Stimulated activated CD8-positive, alpha-beta memory T cell treated with anti-CD3 and anti-CD28 coated beads, Interleukin-7, amount 100 ng/mL, for 1 hour (primary cell): ENCODE data around the gene RFX7.
"Not testable (repeated sequence)": the region's sequence is repeated elsewhere in the genome, so short reads cannot be mapped to it uniquely, and the experiment has no call there.

Source experiments
- DNase-seq, 2 donors: peaks; one replicate each; pipeline ENCODE4 v3.0.0-alpha.2; 2020; ENCODE audit warnings: low read depth in 2 of 2

RFX7 gene

GRCh38 chr15:56205061-56205876 lies 38.4 kb downstream of the RFX7 start:
- no peak for DNase-seq

DNA sequence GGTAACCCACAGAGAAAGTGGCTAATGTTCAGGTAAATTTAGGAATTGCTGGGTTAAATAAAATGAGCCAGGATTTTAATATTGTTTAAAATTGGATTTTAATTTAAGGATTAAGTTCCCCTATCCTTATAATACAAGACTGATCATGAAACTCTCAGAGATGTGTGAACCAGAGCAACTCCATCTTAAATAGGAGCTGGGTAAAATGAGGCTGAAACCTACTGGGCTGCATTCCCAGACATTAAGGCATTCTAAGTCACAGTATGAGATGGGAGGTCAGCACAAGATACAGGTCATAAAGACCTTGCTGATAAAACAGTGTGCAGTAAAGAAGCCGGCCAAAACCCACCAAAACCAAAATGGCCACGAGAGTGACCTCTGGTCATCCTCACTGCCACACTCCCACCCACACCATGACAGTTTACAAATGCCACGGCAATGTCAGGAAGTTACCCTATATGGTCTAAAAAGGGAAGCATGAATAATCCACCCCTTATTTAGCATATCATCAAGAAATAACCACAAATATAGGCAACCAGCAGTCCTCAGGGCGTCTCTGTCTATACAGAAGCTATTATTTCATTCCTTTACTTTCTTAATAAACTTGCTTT lies 40.3 kb downstream of the RFX7 start:
- not testable (repeated sequence) for DNase-seq

GRCh38 chr15:56202701-56203100 lies 41.0 kb downstream of the RFX7 start:
- no peak for DNase-seq

- DNase-seq = no peak
Measured at GRCh38 chr15:56199038-56199437, 44.6 kb downstream of the RFX7 start.

GRCh38 chr15:56194035-56194434 lies 49.6 kb downstream of the RFX7 start:
- DNase-seq = no peak

- no peak for DNase-seq
Measured at GRCh38 chr15:56192659-56193442, 50.8 kb downstream of the RFX7 start.

DNA sequence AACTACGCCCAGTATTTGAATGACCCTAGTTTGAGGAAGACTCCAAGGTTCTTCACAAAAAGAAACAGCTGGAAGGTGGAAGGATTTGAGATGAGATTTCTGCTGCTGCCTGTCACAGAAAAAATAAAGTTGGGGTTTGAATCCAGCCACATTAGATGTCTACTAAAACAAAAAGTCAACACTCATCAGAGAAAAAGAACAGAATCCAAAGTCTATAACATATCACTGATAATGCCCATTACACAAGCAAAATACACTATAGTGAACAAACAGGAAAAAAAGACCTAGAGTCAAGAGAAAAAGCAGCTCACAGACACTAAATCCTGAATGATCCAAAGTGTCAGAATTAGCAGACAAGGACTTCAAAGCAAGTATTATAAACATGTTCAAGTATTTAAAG lies 56.0 kb downstream of the RFX7 start:
- no peak for DNase-seq

- DNase-seq = no peak
Measured at GRCh38 chr15:56185980-56186379, 57.7 kb downstream of the RFX7 start.

- no peak for DNase-seq
Measured at GRCh38 chr15:56184516-56184915, 59.2 kb downstream of the RFX7 start.

DNA sequence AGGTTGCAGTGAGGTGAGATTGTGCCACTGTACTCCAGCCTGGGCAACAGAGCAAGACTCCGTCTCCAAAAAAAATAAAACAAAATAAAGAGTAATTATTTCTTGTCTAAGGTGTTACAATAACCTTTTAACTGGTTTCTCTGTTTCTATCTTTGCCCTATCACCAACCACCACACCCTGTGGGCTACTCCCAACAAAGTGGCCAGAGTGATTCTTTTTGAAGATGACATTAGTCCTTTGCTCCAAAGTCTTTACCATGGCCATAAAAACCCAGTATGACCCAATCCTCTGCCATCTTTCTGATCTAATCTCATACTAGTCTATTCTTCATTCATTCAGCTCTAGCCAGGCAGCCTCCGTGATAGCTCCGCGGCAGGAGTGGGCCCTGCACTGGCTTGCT lies 62.8 kb downstream of the RFX7 start:
- no peak for DNase-seq

DNA sequence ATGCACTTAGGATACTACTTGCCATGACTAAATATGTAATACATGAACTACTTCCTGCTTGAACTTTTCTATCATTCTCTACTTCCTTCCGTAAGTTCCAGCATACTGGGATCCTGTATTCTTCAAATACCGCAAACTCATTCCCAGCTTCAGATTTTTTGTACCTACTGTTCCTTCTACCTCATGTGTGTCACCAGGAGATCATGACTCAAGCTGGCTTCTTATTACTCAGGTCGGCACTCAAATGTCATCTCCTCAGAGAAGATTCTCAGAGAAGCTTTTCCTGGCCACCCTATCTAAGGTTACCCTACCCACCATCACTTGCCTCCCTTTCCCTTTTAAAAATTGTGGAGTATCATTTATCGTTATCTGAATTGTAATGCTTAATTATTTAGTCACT lies 66.7 kb downstream of the RFX7 start:
- no peak for DNase-seq

GRCh38 chr15:56175788-56176187 lies 67.9 kb downstream of the RFX7 start:
- no peak for DNase-seq

- DNase-seq = no peak
Measured at GRCh38 chr15:56174649-56175048, 69.0 kb downstream of the RFX7 start.

DNA sequence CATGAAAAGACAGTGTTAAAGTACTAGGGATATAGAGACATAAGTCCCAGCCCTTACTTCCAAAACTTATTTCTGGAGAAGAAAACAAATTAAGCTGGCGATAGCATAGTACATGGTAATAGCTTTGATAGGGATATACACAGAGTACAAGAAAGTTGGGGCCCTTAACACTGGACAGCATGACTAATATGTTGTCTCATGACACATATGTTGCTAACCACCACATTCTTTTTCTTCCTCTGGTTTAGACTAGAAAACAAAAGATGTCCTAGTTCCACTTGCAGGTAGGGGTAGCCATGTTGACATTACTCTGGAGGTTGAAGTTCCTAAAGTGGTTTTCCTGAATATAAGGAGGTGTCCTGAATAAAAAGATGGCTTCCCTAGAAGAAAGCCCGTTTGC lies 75.3 kb downstream of the RFX7 start:
- no peak for DNase-seq

- DNase-seq = no peak
Measured at GRCh38 chr15:56165234-56165633, 78.4 kb downstream of the RFX7 start.

DNA sequence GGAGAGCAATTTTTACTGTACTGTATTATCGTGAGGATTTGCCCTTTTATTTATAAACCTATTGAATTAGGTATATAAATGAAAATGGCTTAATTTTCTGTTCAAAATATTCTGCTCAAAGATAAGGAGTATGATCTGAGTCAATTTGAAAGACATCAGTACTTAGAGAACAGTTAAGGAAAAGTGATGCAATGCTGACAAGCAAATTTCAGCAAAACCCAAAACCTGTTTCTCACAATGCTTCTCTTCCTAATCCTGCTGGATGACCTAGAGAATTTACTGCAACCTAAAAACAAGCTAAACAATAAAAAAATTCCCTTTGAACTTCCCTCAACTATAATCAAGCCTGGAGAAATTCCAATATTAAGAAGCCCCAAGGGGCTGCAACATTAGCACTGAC lies 82.7 kb downstream of the RFX7 start:
- DNase-seq = no peak

DNA sequence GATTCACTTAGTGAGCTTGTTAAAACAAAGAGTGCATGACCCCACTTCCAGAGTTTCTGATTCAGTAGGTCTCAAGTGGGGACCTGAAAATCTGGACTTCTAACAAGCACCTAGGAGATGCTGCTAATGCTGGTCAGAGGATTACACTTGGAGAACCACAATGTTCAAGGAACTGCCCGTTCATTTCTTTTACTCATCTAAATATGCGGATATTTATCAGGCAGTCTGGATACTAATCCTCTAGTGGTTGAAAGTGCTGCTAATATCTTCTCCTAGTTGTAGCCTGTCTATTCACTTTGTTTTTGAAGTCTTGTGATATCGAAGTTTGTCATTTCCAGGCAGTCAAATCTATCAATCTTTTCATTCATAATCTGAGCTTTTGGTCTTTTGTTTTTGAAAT lies 86.8 kb downstream of the RFX7 start:
- DNase-seq = no peak

- not testable (repeated sequence) for DNase-seq
Measured at GRCh38 chr15:56155278-56155677, 88.4 kb downstream of the RFX7 start.

DNA sequence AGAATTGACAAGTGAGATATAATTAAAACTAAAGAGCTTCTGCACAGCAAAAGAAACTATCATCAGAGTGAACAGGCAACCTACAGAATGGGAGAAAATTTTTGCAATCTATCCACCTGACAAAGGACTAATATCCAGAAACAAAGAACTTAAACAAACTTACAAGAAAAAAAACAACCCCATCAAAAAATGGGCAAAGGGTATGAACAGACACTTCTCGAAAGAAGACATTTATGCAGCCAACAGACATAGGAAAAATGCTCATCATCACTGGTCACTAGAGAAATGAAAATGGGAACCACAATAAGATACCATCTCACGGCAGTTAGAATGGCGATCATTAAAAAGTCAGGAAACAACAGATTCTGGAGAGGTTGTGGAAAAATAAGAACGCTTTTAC lies 88.9 kb downstream of the RFX7 start:
- DNase-seq = not testable (repeated sequence)

DNA sequence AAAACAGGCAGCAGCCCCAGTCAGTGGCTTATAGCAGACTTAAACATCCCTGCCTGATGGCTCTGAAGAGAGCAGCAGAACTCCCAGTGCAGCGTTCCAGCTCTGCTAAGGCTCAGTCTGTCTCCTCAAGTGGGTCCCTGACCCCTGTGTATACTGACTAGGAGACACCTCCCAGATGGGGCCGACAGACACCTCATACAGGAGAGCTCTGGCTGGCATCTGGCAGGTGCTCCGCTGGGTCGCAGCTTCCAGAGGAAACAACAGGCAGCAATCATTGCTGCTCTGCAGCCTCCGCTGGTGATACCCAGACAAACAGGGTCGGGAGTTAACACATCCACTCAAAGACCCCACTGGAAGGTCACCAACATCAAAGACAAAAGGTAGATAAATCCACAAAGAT lies 93.5 kb downstream of the RFX7 start:
- no peak for DNase-seq

- no peak for DNase-seq
Measured at GRCh38 chr15:56148064-56148463, 95.6 kb downstream of the RFX7 start.

DNA sequence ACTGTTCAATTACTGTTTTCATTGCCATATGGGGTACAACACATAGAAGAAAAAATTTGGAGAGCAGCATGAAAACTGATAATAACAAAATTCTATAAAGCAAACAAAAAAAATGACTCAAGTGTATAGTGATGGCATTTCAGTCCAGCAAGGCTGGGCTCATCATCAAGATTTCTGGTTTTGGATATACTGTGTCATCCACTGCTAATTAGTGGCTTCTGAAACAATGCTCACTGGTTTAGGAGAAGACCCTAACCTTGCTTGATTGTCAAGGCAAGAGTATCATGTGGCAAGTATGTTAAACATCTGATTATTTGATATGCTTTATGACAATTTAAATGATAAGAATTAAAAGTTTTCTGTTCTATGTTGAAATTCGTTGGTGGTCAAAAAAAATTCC lies 96.9 kb downstream of the RFX7 start:
- DNase-seq = no peak

DNA sequence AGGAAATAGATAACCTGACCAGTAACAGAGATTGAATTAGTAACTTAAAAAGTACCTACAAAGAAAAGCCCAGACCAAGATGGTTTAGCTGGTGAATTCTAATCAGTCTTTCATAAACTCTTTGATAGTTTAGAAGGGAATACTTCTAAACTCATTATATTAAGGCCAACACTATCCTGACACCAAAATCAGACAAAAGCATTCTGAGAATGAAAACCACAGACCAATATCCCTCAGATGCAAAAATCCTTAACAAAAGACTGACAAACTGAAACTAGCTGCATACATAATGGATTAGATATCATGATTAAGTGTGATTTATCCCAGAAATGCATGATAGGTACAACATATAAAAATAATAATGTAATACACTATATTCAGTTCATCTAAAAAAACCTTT lies 115.6 kb downstream of the RFX7 start:
- DNase-seq = no peak
